ENCODE measurements around the gene HPCAL1.

The HPCAL1 gene

DNA sequence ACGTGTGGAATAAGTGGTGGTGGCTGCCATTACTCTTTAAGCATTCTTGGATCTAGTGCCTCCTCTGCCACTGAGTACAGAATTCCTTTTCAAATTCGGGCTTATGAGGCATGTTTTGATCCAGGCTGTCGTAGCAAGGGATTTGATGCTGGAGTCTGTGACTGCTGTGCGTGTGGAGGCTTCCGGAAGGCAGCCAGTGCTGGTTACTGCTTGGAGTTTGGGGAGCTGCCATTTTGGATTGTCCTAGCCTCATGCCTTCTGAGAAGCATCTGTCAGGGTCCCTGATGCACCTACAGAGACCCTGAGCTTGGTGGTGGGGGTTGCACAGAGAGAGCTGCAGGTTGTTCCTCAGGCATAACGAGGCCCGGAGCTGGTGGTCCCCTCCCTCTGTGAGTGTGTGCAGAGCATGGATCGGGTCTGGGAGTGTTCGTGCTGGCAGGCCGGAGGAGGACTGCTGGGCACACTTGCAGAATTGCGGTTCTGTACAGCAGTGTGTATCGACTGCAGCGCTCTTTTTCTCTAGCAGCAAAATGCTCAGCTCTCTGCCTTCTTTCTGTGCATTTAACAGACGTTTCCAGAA lies 7.7 kb downstream of the HPCAL1 start:
- Histone ChIP-seq H3K79me2 (ENCODE audit: control insufficient read depth, insufficient read depth, low read length) (no peaks in the 10 kb centered on the region), H3K27ac (ENCODE audit: low read depth, low read length) (no peak overlapping the region), H2AK5ac (ENCODE audit: low read length) (no peak overlapping the region), H3K4me2 (ENCODE audit: low read length) (no peak overlapping the region), H3K4me1 (ENCODE audit: control insufficient read depth, low read depth, low read length) (no peaks in the 10 kb centered on the region), H2BK15ac (replicated peaks; ENCODE audit: low read depth) (no peak overlapping the region), H2BK120ac (ENCODE audit: low read depth, low read length) (no peak overlapping the region), H3K36me3 (ENCODE audit: control insufficient read depth, insufficient read depth, low read length) (no peaks in the 10 kb centered on the region), H3K9ac (ENCODE audit: low read length) (no peak overlapping the region), H3K23ac (ENCODE audit: low read length) (peak overlapping the region; percentile 12), H4K8ac (ENCODE audit: low read depth, low read length) (no peak overlapping the region), H3K4me3 (ENCODE audit: low read length) (no peak overlapping the region), H3K4ac (ENCODE audit: low read depth, low read length) (no peak overlapping the region), H3K79me1 (ENCODE audit: low read length) (peaks cover 3% of the 10 kb centered on the region), H3K56ac (ENCODE audit: low read length) (no peak overlapping the region), H4K5ac (ENCODE audit: low read length) (no peak overlapping the region), H3K18ac (ENCODE audit: low read length) (no peak overlapping the region), H2BK5ac (ENCODE audit: low read length) (no peak overlapping the region), H3K27me3 (ENCODE audit: insufficient read depth, low read length, poor library complexity) (peaks cover under 1% of the 10 kb centered on the region)
- no peak for DNase-seq
- no CpG with 5 or more reads among the region's 14 CpGs for WGBS (ENCODE audit: extremely low coverage, insufficient coverage, low lambda C conversion rate)

DNA sequence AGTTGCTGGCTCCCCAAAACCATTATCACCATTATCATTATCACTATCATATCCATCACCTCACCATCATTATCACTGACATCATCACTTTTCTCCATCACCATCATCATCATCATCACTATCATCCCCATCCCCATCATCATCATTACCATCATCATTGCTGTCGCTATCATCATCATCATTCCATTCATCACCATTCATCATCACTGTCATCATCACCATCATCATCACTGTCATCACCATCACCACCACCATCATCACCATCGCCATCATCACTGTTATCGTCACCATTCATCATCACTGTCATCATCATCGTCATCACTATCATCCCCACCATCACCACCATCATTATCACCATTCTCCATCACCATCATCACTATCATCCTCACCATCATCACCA lies 9.0 kb downstream of the HPCAL1 start:
- DNase-seq, result no peak
- Histone ChIP-seq H2BK120ac (ENCODE audit: low read depth, low read length) (no peak overlapping the region), H3K36me3 (ENCODE audit: control insufficient read depth, insufficient read depth, low read length) (no peaks in the 10 kb centered on the region), H3K79me1 (ENCODE audit: low read length) (peaks cover 3% of the 10 kb centered on the region), H3K18ac (ENCODE audit: low read length) (no peak overlapping the region), H2AK5ac (ENCODE audit: low read length) (no peak overlapping the region), H2BK5ac (ENCODE audit: low read length) (no peak overlapping the region), H3K23ac (ENCODE audit: low read length) (no peak overlapping the region), H3K27ac (ENCODE audit: low read depth, low read length) (no peak overlapping the region), H4K8ac (ENCODE audit: low read depth, low read length) (no peak overlapping the region), H4K5ac (ENCODE audit: low read length) (no peak overlapping the region), H3K4me2 (ENCODE audit: low read length) (no peak overlapping the region), H3K4me3 (ENCODE audit: low read length) (no peak overlapping the region), H3K56ac (ENCODE audit: low read length) (no peak overlapping the region), H3K4me1 (ENCODE audit: control insufficient read depth, low read depth, low read length) (no peaks in the 10 kb centered on the region), H2BK15ac (replicated peaks; ENCODE audit: low read depth) (no peak overlapping the region), H3K9ac (ENCODE audit: low read length) (no peak overlapping the region), H3K4ac (ENCODE audit: low read depth, low read length) (no peak overlapping the region), H3K27me3 (ENCODE audit: insufficient read depth, low read length, poor library complexity) (no peaks in the 10 kb centered on the region), H3K79me2 (ENCODE audit: control insufficient read depth, insufficient read depth, low read length) (no peaks in the 10 kb centered on the region)
- 100% methylated on average over 1 of the region's 4 CpGs for WGBS (ENCODE audit: extremely low coverage, insufficient coverage, low lambda C conversion rate)

DNA sequence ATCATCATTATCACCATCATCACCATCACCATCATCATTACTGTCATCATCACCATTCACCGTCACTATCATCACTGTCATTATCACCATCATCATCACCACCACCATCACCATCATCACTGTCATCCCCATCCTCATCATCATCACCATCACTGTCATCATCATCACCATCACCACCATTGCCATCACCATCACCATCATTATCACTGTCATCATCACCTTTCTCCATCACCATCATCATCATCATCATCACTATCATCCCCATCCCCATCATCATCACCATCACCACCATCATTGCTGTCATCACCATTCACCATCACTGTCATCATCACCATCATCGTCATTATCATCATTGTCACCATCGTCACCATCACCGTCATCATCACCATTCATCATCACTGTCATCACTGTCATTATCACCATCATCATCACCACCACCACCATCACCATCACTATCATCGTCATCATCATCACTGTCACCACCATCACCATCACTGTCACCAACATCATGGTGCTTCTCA lies 9.8 kb downstream of the HPCAL1 start:
- no peak overlapping the region for H3K56ac ChIP-seq (ENCODE audit: low read length)
- H3K27ac ChIP-seq (ENCODE audit: low read depth, low read length), result no peak overlapping the region
- no peak for DNase-seq
- H3K18ac ChIP-seq (ENCODE audit: low read length), result no peak overlapping the region
- no peak overlapping the region for H3K23ac ChIP-seq (ENCODE audit: low read length)
- H3K4me1 ChIP-seq (ENCODE audit: control insufficient read depth, low read depth, low read length), result no peaks in the 10 kb centered on the region
- H3K27me3 ChIP-seq (ENCODE audit: insufficient read depth, low read length, poor library complexity), result no peaks in the 10 kb centered on the region
- H3K36me3 ChIP-seq (ENCODE audit: control insufficient read depth, insufficient read depth, low read length), result no peaks in the 10 kb centered on the region
- no peak overlapping the region for H3K9ac ChIP-seq (ENCODE audit: low read length)
- no peak overlapping the region for H3K4ac ChIP-seq (ENCODE audit: low read depth, low read length)
- H2BK5ac ChIP-seq (ENCODE audit: low read length), result no peak overlapping the region
- no peaks in the 10 kb centered on the region for H3K79me2 ChIP-seq (ENCODE audit: control insufficient read depth, insufficient read depth, low read length)
- no CpG with 5 or more reads among the region's 5 CpGs for WGBS (ENCODE audit: extremely low coverage, insufficient coverage, low lambda C conversion rate)
- no peak overlapping the region for H4K5ac ChIP-seq (ENCODE audit: low read length)
- H3K4me2 ChIP-seq (ENCODE audit: low read length), result no peak overlapping the region
- H2BK120ac ChIP-seq (ENCODE audit: low read depth, low read length), result no peak overlapping the region
- no peak overlapping the region for H2AK5ac ChIP-seq (ENCODE audit: low read length)
- H3K4me3 ChIP-seq (ENCODE audit: low read length), result no peak overlapping the region
- no peak overlapping the region for H2BK15ac ChIP-seq (replicated peaks; ENCODE audit: low read depth)
- no peak overlapping the region for H4K8ac ChIP-seq (ENCODE audit: low read depth, low read length)
- H3K79me1 ChIP-seq (ENCODE audit: low read length), result peaks cover 3% of the 10 kb centered on the region

DNA sequence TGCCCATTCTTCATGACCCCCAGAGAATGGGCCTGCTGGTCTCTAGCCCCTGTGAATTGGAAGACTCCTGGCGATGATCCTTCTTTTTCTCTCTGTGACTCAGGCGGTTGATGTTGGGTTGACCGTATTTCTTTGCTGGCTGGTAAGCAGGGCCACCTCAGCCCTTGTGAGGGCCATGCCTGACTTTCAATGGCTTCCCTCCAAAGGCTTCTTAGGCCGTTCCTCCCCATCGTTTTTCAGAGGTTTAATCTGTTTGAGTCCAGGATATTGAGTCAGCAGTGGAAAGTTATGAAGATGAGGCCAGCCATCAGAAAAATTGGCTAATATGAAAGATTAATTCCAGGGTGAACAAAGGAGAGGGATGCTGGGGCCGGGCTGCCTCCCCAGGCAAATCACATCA lies 13.6 kb downstream of the HPCAL1 start:
- Histone ChIP-seq H4K8ac (ENCODE audit: low read depth, low read length) (no peak overlapping the region), H3K23ac (ENCODE audit: low read length) (no peak overlapping the region), H3K27me3 (ENCODE audit: insufficient read depth, low read length, poor library complexity) (no peaks in the 10 kb centered on the region), H2AK5ac (ENCODE audit: low read length) (no peak overlapping the region), H3K79me2 (ENCODE audit: control insufficient read depth, insufficient read depth, low read length) (no peaks in the 10 kb centered on the region), H3K36me3 (ENCODE audit: control insufficient read depth, insufficient read depth, low read length) (no peaks in the 10 kb centered on the region), H3K18ac (ENCODE audit: low read length) (no peak overlapping the region), H3K9ac (ENCODE audit: low read length) (no peak overlapping the region), H3K4me3 (ENCODE audit: low read length) (no peak overlapping the region), H3K56ac (ENCODE audit: low read length) (no peak overlapping the region), H4K5ac (ENCODE audit: low read length) (no peak overlapping the region), H2BK5ac (ENCODE audit: low read length) (no peak overlapping the region), H2BK120ac (ENCODE audit: low read depth, low read length) (no peak overlapping the region), H3K27ac (ENCODE audit: low read depth, low read length) (no peak overlapping the region), H3K79me1 (ENCODE audit: low read length) (peaks cover 3% of the 10 kb centered on the region), H3K4me1 (ENCODE audit: control insufficient read depth, low read depth, low read length) (no peaks in the 10 kb centered on the region), H3K4me2 (ENCODE audit: low read length) (no peak overlapping the region), H2BK15ac (replicated peaks; ENCODE audit: low read depth) (no peak overlapping the region), H3K4ac (ENCODE audit: low read depth, low read length) (no peak overlapping the region)
- WGBS (ENCODE audit: extremely low coverage, insufficient coverage, low lambda C conversion rate), result no CpG with 5 or more reads among the region's 6 CpGs
- DNase-seq, result no peak

DNA sequence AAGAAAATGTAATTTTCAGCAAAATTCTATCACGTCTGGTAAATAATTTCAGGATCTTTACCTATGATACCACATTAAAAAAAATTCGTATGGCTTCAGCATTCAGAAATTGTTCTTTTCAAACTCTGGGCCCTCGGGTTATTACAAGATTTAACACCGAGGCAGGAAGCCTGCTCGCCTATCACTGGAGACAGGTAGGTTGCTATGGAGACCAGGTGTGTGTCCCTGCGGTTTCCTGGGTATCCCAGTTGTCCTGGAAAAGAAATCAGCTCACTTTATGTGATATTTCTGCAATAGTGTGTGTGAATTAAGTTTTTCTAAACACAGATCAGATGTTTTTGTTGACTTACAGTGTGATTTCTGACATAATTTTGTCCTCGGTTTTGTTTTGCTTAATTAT lies 14.2 kb downstream of the HPCAL1 start:
- Histone ChIP-seq H2BK15ac (replicated peaks; ENCODE audit: low read depth) (no peak overlapping the region), H3K27me3 (ENCODE audit: insufficient read depth, low read length, poor library complexity) (no peaks in the 10 kb centered on the region), H2BK120ac (ENCODE audit: low read depth, low read length) (no peak overlapping the region), H3K23ac (ENCODE audit: low read length) (no peak overlapping the region), H3K36me3 (ENCODE audit: control insufficient read depth, insufficient read depth, low read length) (no peaks in the 10 kb centered on the region), H3K56ac (ENCODE audit: low read length) (no peak overlapping the region), H3K4me1 (ENCODE audit: control insufficient read depth, low read depth, low read length) (no peaks in the 10 kb centered on the region), H3K79me2 (ENCODE audit: control insufficient read depth, insufficient read depth, low read length) (no peaks in the 10 kb centered on the region), H3K9ac (ENCODE audit: low read length) (no peak overlapping the region), H3K79me1 (ENCODE audit: low read length) (peaks cover 3% of the 10 kb centered on the region), H2BK5ac (ENCODE audit: low read length) (no peak overlapping the region), H4K8ac (ENCODE audit: low read depth, low read length) (no peak overlapping the region), H2AK5ac (ENCODE audit: low read length) (no peak overlapping the region), H3K4me3 (ENCODE audit: low read length) (no peak overlapping the region), H3K27ac (ENCODE audit: low read depth, low read length) (no peak overlapping the region), H3K18ac (ENCODE audit: low read length) (no peak overlapping the region), H3K4me2 (ENCODE audit: low read length) (no peak overlapping the region), H3K4ac (ENCODE audit: low read depth, low read length) (no peak overlapping the region), H4K5ac (ENCODE audit: low read length) (no peak overlapping the region)
- no peak for DNase-seq
- WGBS (ENCODE audit: extremely low coverage, insufficient coverage, low lambda C conversion rate), result no CpG with 5 or more reads among the region's 7 CpGs

DNA sequence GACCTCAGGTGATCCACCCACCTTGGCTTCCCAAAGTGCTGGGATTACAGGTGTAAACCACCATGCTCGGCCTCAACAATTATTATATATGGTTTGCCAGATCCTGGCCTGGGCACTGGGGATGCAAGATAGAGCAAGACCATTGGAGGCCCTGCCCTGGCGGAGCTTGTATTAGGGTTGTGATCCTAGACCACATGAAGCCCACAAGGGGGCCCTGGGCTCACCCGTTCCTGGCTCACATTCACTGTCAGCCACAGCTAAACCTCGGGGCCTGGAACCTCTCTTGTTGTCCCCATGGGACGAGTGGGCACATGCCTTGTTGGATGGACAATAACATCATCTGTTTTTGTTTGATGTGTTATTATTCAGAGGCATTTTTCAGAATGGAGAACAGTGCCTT lies 14.9 kb downstream of the HPCAL1 start:
- Histone ChIP-seq H3K79me1 (ENCODE audit: low read length) (no peaks in the 10 kb centered on the region), H3K27ac (ENCODE audit: low read depth, low read length) (no peak overlapping the region), H2BK5ac (ENCODE audit: low read length) (no peak overlapping the region), H3K36me3 (ENCODE audit: control insufficient read depth, insufficient read depth, low read length) (no peaks in the 10 kb centered on the region), H3K4me2 (ENCODE audit: low read length) (no peak overlapping the region), H3K79me2 (ENCODE audit: control insufficient read depth, insufficient read depth, low read length) (no peaks in the 10 kb centered on the region), H3K18ac (ENCODE audit: low read length) (no peak overlapping the region), H2BK15ac (replicated peaks; ENCODE audit: low read depth) (no peak overlapping the region), H2BK120ac (ENCODE audit: low read depth, low read length) (no peak overlapping the region), H4K5ac (ENCODE audit: low read length) (no peak overlapping the region), H3K9ac (ENCODE audit: low read length) (no peak overlapping the region), H4K8ac (ENCODE audit: low read depth, low read length) (no peak overlapping the region), H3K27me3 (ENCODE audit: insufficient read depth, low read length, poor library complexity) (no peaks in the 10 kb centered on the region), H3K4me3 (ENCODE audit: low read length) (no peak overlapping the region), H2AK5ac (ENCODE audit: low read length) (no peak overlapping the region), H3K23ac (ENCODE audit: low read length) (no peak overlapping the region), H3K56ac (ENCODE audit: low read length) (no peak overlapping the region), H3K4ac (ENCODE audit: low read depth, low read length) (no peak overlapping the region), H3K4me1 (ENCODE audit: control insufficient read depth, low read depth, low read length) (no peaks in the 10 kb centered on the region)
- DNase-seq, result no peak
- WGBS (ENCODE audit: extremely low coverage, insufficient coverage, low lambda C conversion rate), result no CpG with 5 or more reads among the region's 5 CpGs
